Glomerular visceral epithelial cell (primary cell): ENCODE results near the gene MRPL55.

ENCODE experiments used
- DNase-seq: peaks from one replicate; pipeline ENCODE4 v3.0.0-alpha.2; 2016; ENCODE audit errors: extremely low spot score

Gene MRPL55

DNA sequence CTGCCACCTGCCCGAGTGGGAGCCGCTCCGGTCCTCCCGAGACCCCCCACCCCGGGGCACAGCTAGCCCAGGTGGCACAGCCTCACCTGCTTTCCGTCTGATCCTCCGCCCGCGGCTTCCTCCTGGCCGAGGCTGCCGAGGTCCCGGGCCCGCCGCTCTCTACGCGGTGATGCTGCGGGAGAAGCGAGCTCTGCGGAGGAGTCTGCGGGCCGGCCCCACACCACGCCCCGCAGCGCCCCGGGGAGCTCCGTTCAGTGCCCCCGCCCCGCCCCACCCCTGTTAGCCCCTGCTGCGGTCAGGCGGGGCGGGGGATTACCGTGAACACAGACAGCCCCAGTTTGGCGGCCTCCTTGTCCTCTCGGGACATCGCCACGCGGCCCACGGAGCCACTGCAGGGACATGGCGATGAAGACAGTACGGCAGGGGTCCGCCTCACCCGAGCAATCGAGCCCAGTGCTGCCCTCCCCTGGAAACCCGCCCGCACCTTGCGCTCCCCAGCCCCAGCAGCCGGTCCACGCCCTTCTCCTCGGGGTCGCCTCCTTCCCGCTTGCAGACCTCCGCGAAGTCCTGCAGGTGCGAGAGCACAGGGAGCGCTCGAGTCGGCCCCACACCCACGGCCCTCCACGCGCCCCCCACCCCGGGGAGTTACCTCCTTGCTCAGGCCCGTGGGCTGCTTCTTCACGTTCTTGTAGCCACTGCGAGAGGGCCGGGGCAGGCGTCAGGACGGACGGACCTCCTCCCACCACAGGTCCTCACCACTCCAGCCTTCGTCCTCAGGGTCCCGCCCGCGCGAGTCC, 6.9 kb downstream of the MRPL55 start:
- DNase-seq, result peak; percentile 61

DNA sequence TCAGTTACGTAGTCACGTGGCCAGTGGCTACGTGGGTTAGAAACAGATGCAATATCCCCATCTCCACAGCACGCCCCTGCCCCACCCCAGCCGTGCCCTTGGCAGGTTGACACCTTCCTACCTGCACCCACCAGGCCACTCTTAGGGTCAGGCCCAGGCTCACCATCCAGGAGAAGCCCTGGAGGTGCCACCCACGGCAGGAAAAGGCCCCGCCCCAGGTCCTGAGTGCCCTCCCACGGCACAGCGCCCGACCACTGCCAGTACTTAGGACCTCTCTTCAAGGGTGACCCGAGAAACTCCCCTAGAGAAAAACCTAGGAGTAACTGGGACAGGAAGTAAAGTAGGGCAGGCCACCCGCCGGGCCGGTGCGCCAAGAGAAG, 7.5 kb downstream of the MRPL55 start:
- DNase-seq, result no peak

DNA sequence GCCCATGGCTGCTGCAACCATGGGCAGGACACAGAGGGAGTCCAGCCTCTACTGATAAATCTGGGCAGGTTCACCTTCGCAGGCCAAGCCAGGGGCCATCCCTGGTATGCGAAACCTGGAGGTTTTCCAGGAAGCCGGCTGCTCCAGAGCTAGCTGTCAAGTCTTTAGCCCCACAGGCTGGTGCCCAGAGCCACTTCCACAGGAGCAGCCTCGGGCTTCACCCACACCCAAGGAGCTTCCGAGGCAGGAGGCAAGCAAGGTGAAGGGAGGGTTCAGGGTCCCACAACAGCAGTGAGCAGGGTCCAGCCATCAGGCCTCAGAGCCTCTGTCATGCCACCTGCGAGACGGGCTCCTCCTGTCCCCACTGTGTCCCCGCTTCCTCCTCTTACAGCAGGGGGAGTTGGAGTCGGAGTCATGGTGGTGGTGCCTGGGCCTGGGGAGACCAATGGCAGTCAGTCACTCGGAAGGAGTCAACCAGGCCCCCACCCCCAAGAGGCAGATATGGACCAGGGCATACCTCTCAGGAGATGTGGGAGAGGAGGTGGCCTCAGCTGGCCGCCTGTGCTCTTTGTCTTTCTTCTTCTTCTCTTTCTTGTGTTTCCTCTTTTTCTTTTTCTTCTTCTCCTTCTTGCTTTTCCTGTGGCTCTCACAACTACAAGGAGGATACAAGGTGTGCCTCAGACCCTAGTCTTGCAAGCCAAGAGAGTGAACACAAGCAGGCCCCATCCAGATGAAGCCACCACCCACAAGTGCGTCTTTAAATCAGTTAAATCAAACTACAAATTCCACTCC, 8.1 kb downstream of the MRPL55 start:
- DNase-seq, result no peak

DNA sequence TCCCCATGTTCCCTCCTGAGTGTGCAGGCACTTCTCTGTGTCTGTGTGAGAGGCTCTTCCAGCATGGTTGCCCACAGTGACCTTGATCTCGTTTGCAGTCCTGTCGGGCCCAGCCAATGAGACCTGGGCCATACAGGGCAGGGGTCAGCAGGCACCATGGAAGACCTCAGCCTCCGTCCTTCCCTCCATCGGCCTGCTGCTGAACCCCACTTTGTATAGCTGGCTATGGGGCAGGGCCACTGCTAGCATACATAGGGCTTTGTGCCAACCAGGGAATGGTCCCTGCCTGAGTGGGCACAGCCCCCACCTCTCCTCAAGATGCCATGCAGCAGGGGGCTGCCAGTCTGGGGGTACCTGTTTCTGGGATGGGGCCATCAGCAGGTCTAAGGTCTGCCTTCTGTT, 9.8 kb downstream of the MRPL55 start:
- no peak for DNase-seq

DNA sequence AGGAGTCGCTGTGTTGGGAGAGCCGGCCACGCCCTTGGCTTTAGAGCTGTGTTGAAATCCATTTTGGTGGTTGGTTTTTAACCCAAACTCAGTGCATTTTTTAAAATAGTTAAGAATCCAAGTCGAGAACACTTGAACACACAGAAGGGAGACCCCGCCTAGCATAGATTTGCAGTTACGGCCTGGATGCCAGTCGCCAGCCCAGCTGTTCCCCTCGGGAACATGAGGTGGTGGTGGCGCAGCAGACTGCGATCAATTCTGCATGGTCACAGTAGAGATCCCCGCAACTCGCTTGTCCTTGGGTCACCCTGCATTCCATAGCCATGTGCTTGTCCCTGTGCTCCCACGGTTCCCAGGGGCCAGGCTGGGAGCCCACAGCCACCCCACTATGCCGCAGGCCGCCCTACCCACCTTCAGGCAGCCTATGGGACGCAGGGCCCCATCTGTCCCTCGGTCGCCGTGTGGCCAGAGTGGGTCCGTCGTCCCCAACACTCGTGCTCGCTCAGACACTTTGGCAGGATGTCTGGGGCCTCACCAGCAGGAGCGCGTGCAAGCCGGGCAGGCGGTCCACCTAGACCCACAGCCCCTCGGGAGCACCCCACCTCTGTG, 10.7 kb downstream of the MRPL55 start:
- no peak for DNase-seq

DNA sequence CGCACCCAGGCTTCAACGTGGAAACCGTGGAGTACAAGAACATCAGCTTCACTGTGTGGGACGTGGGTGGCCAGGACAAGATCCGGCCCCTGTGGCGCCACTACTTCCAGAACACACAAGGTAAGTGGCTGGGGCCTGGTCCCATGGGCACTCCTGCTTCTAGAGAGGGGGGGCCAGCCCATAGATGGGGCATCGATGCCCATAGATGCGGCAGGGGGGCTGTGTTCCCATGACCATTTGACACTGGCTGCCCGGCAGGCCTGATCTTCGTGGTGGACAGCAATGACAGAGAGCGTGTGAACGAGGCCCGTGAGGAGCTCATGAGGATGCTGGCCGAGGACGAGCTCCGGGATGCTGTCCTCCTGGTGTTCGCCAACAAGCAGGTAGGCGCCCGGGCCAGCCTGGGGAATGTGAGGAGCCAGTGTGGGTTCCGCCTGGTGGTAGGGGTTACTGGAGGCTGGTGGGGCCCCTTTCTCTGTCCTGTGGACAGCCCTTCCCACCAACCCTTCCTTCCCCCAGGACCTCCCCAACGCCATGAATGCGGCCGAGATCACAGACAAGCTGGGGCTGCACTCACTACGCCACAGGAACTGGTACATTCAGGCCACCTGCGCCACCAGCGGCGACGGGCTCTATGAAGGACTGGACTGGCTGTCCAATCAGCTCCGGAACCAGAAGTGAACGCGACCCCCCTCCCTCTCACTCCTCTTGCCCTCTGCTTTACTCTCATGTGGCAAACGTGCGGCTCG, 11.6 kb downstream of the MRPL55 start:
- DNase-seq, result no peak

DNA sequence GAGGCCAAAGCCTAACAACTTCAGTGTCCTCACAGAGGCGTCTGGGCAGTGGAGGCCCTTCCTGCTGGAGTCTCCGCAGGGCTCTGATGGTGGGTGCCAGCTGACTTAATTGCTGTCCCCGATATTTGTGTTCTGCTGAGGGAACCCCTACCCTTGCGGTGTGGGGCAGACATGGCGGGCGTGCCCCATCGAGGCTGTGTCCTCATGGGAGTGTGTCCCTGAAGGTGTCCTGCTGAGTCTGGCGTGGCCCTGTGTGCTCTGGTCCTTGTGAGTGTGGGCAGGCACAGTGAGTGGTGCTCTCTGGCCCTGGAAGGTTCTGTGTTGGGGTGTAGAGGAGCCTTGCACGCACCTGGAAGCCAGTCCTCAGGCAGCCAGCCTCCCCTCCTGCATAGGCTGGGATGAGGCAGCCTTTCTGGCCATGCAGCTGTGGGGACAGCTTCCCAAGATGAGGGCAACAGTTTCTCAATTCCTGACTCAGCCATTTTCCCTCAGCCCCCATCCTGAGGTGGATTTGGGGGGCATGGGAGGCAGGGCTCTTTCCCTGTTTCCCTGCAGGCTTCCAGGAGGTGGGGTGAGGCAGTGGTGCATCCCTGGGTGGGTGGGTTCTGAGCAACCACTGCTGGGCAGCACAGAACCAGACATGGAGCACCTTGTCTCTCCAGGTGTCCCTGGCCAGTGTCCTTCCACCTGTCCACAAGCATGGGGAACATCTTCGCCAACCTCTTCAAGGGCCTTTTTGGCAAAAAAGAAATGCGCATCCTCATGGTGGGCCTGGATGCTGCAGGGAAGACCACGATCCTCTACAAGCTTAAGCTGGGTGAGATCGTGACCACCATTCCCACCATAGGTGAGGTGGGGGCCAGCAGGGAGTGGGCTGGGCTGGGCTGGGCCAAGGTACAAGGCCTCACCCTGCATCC, 12.4 kb downstream of the MRPL55 start:
- no peak for DNase-seq

DNA sequence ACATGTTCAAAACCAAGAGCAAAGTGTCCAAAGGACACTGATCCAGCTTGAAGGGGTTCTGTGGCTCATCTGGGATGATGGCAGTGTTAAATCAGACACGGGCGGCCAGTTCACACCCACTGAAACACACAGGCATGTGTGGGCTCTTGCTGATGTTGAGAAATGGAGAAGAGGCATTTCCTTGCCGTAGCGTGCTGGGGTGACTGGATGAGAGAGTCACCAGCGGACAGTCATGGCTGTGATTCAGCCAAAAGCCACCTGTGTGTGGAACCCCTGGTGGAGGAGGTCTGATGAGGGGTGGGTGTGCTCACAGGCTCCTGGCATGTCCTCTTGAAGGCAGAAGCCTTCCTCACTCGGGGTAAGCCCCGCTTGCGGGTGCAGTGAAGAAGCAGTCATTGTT, 13.2 kb downstream of the MRPL55 start:
- no peak for DNase-seq

DNA sequence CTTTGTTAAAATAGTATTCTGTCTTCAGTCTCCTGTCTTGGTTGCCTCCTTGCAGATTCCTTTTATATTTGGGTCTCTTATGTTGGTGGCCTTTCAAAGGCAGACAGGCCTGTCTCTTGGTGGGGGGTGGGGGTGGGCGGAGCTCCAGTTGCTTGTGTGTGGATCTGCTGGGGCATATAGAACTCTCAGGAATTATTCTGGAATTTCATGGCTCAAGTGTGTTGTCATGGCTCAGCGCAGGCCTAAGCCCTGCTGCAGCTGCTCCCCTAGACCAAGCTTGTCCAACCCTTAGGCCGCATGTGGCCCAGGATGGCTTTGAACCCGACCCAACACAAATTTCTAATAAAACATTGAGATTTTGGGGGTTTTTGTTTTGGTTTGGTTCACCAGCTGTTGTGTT, 13.9 kb downstream of the MRPL55 start:
- no peak for DNase-seq

DNA sequence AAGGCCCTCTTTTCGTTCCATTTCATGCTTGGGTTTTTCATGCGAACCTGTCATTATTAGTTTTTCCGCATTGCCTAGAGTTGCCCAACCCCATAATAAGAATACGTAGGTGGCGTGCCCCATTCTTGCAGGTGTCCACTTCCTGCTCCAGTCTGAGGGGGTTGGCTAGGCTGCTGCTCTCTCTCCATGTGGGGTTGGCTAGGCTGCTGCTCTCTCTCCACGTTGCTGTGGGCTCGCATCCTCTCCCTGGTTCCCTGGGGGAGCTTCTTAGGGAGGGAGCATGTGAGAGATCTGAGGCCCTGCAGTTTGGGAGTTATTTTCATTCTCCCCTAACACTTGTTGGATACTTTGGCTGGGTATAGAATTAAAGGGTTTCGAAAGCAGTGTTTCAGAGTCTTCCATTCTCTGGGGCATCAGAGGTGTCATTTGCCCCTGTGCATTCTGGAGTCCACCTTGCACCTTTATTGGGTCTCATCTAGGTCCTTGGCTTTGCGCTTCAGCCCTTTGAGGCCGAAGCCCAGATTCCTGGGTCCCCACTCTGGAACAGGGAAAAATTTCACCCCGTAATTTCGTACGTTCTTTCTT, 14.6 kb downstream of the MRPL55 start:
- DNase-seq, result no peak

DNA sequence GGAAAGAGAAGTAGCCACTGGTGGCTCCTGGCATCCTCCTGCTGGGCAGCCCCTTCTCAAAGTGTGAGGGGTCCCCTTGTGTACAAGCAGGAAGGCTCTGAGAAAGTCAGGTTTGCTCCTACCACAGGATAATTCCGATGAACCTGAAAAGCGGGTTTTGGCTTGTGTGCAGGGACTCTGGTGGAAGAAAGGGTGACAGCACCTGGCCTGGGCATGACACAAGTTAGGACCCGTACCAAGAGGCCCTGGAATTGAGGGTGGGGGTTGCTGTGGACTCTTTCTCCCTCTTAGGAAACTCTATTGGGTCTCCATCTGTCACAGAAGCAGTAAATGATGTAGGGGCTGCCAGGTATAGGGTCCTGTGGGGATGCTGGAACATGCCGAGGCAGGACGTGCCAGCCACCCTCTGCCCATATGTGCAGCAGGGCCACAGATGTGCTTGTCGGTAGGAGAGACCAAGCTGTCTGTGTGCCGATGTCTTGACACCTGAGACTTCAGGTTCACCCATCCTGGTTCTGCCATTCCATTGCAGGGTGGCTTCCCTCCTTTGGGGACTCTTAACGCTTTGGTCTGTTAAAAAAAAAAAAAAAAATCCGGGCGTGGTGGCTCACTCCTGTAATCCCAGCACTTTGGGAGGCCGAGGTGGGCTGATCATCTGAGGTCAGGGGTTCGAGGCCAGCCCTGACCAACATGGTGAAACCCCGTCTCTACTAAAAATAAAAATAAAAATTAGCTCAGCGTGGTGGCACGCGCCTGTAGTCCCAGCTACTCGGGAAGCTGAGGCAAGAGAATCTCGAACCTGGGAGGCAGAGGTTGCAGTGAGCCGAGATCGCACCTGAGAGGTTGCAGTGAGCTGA, 15.8 kb downstream of the MRPL55 start:
- DNase-seq, result no peak

DNA sequence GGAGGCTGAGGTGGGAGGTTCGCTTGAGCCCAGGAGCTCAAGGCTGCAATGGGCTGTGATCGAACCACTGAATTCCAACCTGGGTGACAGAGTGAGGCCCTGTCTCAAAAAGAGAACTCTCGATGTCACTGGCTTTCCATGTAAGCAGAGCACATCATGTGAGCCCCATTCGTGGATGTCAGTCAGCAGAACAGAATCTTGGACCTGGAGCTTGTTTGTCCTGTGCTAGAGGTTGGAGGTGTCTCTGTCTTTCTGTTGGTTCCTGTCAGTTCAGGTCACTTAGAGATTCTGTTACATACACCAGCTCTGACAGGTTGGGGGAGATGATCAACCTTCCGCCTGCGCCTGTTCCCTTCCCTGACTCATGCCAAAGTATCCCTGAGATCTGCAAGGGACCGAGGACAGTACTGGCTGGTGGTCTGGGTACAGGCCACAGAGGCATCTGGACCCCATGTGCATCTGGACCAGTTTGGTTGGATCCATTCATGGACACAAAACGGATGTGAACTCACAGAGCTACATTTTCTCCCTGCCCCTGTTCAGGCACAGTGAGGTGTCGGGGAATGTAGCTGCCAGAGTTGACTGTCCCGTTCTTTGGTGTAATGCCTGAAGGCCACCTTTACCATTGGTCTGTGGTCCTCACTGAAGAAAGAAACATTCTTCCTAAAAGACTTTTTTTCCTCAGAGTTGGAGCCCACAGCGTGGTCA, 16.6 kb downstream of the MRPL55 start:
- no peak for DNase-seq

DNA sequence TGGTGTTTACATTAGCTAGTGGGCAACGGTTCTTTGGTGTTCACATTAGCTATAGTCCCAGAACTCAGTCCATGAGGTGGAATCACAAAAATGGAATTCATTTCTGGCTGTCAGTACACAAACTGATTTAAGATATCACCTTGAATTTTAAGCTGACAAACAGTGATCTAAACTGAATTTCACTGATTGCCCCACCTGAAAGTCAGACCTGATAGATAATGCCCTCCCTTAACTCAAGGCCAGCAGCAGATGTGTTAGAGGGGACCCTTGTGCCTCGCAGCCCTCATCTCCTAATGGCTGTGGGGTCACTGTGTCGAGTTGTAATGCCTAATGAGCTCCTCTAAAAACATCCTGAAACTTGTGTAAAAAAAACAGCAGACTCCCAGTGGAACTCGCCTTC, 18.0 kb downstream of the MRPL55 start:
- DNase-seq, result no peak

DNA sequence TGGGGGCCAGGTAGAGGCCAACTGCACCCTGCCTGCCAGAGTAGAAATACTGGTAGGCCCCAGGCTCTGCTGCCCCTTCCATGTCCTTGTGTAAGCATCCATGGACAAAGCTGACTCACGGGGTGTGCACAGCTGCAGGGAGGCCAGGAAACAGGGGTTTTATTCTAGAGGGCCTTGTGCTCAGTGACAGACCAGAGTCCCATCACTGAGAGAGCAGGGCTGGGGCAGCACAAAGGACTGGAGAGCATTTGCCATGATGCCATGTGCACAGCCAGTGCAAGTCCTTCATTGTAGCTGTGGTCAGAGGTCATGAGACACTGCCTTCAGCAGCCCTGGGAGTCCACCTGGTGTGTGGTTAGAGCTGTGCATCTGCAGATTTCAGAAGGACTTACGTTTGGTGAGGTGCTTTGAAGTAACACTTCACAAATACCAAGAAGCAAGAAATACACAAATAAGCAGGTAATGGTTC, 18.5 kb downstream of the MRPL55 start:
- DNase-seq, result peak; percentile 30

DNA sequence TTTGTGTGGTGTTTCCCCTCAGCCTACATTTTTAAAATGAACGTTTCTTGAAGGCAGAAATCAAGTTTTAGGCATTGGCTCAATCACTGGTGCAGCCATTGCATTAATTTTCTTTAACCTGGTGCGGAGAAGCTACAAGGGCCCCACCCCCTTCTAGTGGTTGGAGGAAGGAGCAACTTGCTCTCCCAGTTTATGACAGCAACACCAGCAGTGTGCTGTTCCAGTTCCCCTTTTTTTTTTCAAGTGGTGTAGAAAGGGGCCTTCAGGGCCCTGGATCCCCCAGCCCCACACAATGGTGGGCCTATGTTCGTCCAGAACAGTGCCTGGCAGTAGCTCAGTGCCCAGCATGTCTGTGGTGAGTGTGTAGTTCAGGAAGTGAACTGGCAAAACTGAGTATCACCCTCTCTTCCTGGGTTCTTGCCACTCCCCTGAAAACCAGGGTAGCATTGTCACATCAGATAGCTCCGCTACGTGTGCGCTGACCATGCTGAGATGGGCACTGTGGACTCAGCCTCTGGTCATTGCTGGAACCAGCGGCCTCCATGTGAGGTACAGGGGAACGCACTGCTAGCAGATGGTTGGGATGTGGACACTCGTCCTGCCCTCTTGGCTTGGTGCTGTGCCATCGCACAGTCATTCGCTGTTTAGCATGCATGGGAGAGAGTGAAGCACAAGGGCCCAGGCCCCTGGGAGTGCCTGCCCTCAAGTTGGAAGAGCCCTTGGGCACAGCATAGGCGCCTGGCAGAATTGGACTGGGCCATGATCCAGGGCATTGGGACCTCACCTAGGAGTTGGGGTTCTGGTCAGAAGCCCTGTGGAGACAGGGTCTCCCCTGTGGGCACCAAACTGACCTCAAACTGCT, 19.3 kb downstream of the MRPL55 start:
- DNase-seq, result no peak

DNA sequence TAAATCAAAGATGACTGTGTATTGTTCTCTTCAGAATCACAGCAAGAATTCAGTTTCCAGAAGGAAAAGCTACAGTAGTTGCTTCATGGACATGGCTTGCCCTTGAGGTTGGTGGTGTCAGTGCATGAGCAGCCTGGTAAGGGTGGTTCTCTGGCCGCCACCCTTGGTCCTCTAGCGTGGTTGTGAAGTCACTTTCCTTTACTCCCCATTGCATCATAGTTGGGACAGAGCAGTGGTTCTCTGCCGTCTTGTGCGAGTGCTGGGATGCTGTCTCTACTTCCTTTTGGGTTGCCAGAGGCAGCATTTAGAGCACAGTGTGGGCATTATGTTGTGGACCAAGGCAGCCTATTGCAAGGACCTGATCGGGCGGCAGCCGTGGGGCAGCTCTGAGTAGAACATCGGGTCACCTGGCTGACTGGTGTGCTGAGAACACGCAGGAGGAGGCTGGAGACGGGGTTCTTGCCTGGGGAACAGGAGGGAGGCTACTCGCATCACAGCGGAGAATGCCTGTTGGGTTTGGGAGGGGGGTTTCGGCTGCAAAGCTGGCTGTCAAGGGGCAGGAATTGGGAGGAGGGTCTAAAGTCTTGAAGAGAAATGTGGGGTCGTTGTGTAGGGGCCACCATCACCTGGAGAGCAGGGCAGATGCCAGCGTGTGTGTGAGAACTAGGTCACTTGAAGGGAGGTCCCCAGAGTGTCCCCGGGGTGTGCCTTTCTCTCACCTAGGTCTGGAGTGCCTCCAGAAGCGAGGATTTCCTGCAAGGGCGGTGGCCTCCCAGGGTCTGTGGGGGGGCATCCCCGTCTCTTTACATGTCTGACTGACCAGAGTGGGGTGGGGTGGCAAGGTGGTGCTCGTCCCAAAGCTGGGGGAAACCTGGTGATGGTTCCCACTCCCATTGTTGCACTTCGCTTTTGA, 20.3 kb downstream of the MRPL55 start:
- no peak for DNase-seq

DNA sequence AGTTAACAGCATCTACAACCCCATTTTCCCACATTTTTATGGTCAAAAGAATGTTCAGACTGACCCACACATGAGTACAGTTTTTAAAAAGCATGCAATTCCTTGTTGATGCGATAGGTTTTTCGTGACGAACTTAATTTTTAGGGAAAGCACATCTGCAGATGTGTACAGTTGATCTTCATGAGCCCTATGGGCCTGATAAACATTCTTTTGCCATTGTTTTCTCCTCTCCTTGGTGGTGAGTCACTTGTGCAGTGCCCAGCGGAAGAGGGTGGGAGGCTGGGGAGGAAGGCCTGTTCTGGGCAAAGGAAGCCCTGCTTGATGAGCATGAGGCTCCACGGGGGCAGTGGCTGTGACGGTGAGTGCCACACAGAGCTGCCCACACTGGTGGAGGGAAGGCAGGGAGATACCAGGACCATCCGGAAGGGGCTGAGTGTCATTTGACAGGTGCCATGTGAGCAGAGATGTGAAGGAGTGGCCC, 21.3 kb downstream of the MRPL55 start:
- peak; percentile 82 for DNase-seq
